AG10803 (cell line): ENCODE results near the gene POLE.

Source experiments
- DNase-seq: peaks from one replicate; pipeline ENCODE4 v3.0.0; 2010; ENCODE audit warnings: low read depth
- H3K4me3 ChIP-seq: 2 replicates; pipeline ENCODE4 v1.5.1; 2011; ENCODE audit warnings: mild to moderate bottlenecking, low read length, control low read depth
- CTCF ChIP-seq: conservative IDR thresholded peaks from 2 replicates; pipeline ENCODE4 v1.5.1; 2011; ENCODE audit warnings: mild to moderate bottlenecking, low read length, control low read depth, inconsistent platforms

Gene POLE

GRCh38 chr12:132641811-132642650 is 45.1 kb downstream of the POLE start:
- no peak for TF ChIP-seq CTCF
- DNase-seq: no peak
- no peak overlapping the region for H3K4me3 ChIP-seq

GRCh38 chr12:132640936-132641335 is 46.2 kb downstream of the POLE start:
- no peak for DNase-seq
- no peak overlapping the region for H3K4me3 ChIP-seq
- TF ChIP-seq CTCF: no peak

DNA sequence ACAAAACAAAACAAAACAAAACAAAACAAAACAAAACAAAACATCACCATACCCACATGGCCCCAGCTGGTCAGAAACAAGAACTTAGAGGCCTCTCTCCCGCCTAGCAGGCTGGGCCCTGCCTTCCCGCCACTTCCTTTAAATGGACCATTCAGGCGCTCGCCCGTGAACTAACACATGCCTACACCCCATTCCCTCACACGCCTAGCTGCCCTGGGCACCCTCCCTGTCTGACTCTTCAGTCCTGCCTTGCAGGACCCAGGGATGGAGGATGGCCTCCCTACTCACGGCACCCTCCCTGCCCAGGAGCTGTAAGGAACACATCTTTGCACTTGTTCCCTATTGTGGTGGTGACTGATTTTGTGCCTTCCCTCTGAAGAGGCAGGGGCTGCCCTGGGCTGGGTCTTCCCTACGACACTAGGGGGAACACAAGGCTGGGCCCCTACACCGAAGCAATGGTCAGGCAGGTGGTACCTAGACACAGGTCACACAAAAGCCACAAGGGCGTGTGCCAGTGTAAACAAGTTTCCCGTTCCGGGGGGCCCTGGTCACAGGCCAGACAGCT is 47.1 kb downstream of the POLE start:
- no peak overlapping the region for H3K4me3 ChIP-seq
- TF ChIP-seq CTCF: no peak
- DNase-seq: no peak

DNA sequence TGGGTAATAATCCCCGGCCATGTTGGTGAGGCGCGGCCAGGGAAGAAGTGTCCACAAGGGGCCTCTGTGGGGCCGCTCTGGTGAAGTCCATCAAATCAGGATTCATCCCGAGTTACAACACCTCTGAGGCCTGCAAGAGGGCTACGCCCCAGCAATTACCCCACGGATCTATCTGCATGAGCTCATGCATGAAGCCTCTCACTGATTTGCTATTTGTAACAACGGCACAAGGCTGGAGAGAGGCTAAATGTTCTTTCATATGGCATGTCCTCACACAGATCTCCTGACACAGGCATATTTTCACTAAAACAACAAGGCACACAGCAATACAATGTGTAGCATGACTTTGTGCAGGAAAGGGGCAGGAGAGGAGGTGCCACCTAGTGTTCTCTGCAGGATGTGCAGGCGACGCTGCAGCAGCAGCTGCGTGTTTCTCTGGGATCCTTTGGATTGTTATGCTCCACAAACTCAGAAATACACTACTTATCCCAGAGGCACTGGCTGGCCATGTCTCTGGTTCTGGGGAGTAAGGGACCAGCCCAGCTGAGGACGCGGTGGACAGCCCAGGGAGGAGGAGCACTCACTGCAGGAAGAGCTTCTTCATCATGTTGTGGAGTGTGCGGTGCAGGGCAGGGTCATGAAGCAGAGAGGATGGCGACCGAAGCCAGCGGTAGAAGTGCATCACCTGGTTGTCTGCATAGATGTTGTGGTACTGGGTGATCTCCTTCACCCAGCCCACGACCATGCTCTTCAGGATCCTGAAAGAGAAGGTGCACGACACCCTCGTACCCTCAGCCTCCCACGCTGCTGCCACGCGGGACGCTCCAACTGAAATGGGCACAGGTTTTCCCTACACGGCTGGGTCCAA is 48.4 kb downstream of the POLE start:
- H3K4me3 ChIP-seq: no peak overlapping the region
- DNase-seq: peak; percentile 80
- peak; percentile 88 for TF ChIP-seq CTCF

DNA sequence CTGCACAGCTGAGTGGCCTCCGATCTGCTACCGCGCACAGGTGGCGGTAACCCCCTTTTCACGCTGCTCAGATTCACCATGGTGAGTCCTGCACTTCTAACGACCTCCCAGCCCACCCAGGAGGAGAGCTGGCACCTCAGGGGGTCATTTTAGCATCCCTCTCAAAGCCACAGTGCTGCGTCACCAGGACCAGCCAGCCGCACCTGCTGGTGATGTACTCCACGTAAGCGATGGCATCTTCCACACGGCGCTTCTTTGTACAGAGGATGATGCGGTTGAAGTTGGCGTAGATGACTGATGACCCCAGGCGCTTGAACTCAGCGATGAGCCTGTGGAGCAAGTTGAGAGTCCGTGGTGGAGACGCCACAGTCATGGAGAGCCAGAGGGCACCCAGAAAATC is 49.3 kb downstream of the POLE start:
- no peak for TF ChIP-seq CTCF
- H3K4me3 ChIP-seq: no peak overlapping the region
- no peak for DNase-seq

GRCh38 chr12:132635076-132635955 is 51.8 kb downstream of the POLE start:
- no peak overlapping the region for H3K4me3 ChIP-seq
- TF ChIP-seq CTCF: no peak

More at GRCh38 chr12:132635076-132635955, 51.8 kb downstream of the POLE start:
- DNase-seq: no peak
